SK-N-SH treated with all-trans-retinoic acid at 6 μM for 48 hours (cell line): ENCODE measurements around the gene CCND1.

Experiments
- ARNTL ChIP-seq: fragments of 450-650 bp; formaldehyde crosslinking; IDR thresholded peaks from 2 replicates; pipeline ENCODE4 v1.5.0; 2020; ENCODE audit warnings: low read depth, mild to moderate bottlenecking, moderate library complexity, borderline replicate concordance
- CREB5 ChIP-seq: fragments of 250-450 bp; sonication (Bioruptor Pico); IDR thresholded peaks from 2 replicates; pipeline ENCODE4 v1.5.1; 2020; ENCODE audit warnings: low read depth, mild to moderate bottlenecking, moderate library complexity
- GLIS3 ChIP-seq: fragments of 250-450 bp; sonication (Bioruptor Pico); IDR thresholded peaks from 2 replicates; pipeline ENCODE4 v1.5.0; 2020; ENCODE audit warnings: mild to moderate bottlenecking, moderate library complexity
- OSR1 ChIP-seq: fragments of 250-450 bp; sonication (Bioruptor Pico); IDR thresholded peaks from 2 replicates; pipeline ENCODE4 v1.8.0; 2022; ENCODE audit warnings: moderate library complexity, mild to moderate bottlenecking, inconsistent platforms
- PATZ1 ChIP-seq: fragments of 250-450 bp; sonication (Bioruptor Pico); IDR thresholded peaks from 2 replicates; pipeline ENCODE4 v1.8.0; 2020; ENCODE audit warnings: mild to moderate bottlenecking, moderate library complexity, borderline replicate concordance
- PPARA ChIP-seq: fragments of 250-450 bp; sonication (Bioruptor Pico); IDR thresholded peaks from 2 replicates; pipeline ENCODE4 v1.5.0; 2020; ENCODE audit warnings: mild to moderate bottlenecking, borderline replicate concordance
- TOX ChIP-seq: fragments of 250-450 bp; sonication (Bioruptor Pico); IDR thresholded peaks from 2 replicates; pipeline ENCODE4 v1.8.0; 2021; ENCODE audit warnings: mild to moderate bottlenecking, moderate library complexity, borderline replicate concordance
- TSHZ2 ChIP-seq: fragments of 250-450 bp; sonication (Bioruptor Pico); IDR thresholded peaks from 2 replicates; pipeline ENCODE4 v1.5.0; 2020; ENCODE audit warnings: mild to moderate bottlenecking, moderate library complexity
- ZC3H10 ChIP-seq: fragments of 250-450 bp; sonication (Bioruptor Pico); IDR thresholded peaks from 2 replicates; pipeline ENCODE4 v1.5.1; 2021; ENCODE audit warnings: mild to moderate bottlenecking, moderate library complexity
- ZFP30 ChIP-seq: fragments of 450-650 bp; formaldehyde crosslinking; IDR thresholded peaks from 2 replicates; pipeline ENCODE4 v1.5.0; 2022; ENCODE audit warnings: mild to moderate bottlenecking, moderate library complexity
- ZNF70 ChIP-seq: fragments of 450-650 bp; formaldehyde crosslinking; IDR thresholded peaks from 2 replicates; pipeline ENCODE4 v1.5.0; 2020; ENCODE audit warnings: mild to moderate bottlenecking, moderate library complexity

- TF ChIP-seq CREB5 (no peak), ARNTL (no peak), PATZ1 (CRISPR knock-in tag) (no peak), PPARA (CRISPR knock-in tag) (no peak), ZC3H10 (CRISPR knock-in tag) (no peak), TSHZ2 (CRISPR knock-in tag) (no peak), ZFP30 (no peak), TOX (no peak), GLIS3 (no peak), OSR1 (CRISPR knock-in tag) (no peak), ZNF70 (CRISPR knock-in tag) (no peak)
Observed at GRCh38 chr11:69644071-69644961, 3.4 kb downstream of the CCND1 start.
